ENCODE measurements around the gene MBTPS1. TPM values are rescaled to one million over a fixed set of nuclear protein-coding genes. Genes with fewer than 3 reads are reported as not detected.

Gene MBTPS1
- total RNA-seq, 1 donor from 2014 or later, result 54.5 TPM

DNA sequence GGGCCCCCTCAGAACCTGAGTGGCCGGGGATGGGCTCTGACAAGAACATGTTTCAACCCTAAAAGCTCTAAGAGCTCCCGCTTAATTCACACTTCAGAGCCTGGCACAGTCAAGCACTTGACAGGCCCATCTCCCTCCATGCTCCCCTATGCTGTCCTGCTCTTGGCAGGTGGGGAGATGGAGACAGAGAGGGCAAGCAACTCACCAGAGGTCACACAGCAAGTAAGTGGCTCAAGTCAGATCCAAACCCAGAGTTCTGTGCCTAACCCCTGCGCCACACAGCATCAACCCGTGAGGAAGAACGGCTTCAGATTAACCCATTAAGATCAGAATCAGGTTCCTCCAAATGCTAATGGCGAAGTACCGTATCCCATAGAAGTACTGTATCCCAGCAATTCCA is 112.3 kb downstream of the MBTPS1 start:
- Mint-ChIP-seq H3K36me3 (ENCODE audit: low read depth) (no peaks in the 10 kb centered on the region), H3K27me3 (ENCODE audit: insufficient read depth) (peaks cover 4% of the 10 kb centered on the region), H3K27ac (no peak overlapping the region), H3K4me3 (no peak overlapping the region), H3K4me1 (ENCODE audit: low read depth) (no peaks in the 10 kb centered on the region), H3K9me3 (no peaks in the 10 kb centered on the region)
- intact Hi-C loops (cut with micrococcal nuclease), result no loop called here
- no peak for DNase-seq (ENCODE audit: low spot score)

Other genes with a start within 250 kb of the MBTPS1 start
- gene MLYCD, start 217.8 kb downstream of the MBTPS1 start, total RNA-seq, result 5.0 and 6.1 TPM in 2 replicates
- 1.2 and 2.2 TPM in 2 replicates for gene OSGIN1, start 163.7 kb downstream of the MBTPS1 start, total RNA-seq
- gene NECAB2, start 148.7 kb downstream of the MBTPS1 start, total RNA-seq, result not detected in 2 replicates
- gene SLC38A8, start 74.1 kb downstream of the MBTPS1 start, total RNA-seq, result not detected in 2 replicates
- gene HSDL1, start 28.2 kb upstream of the MBTPS1 start, total RNA-seq, result 19.2 and 23.1 TPM in 2 replicates
- not detected in 2 replicates for gene DNAAF1, start 28.4 kb upstream of the MBTPS1 start, total RNA-seq
- 67.9 and 74.4 TPM in 2 replicates for gene TAF1C, start 70.1 kb upstream of the MBTPS1 start, total RNA-seq
- gene ADAD2, start 74.2 kb upstream of the MBTPS1 start, total RNA-seq, result not detected in 2 replicates
- not detected in 2 replicates for gene KCNG4, start 123.1 kb upstream of the MBTPS1 start, total RNA-seq
- gene WFDC1, start 177.9 kb upstream of the MBTPS1 start, total RNA-seq, result not detected in 2 replicates

Measured in activated T-helper 1 cell treated with anti-CD3 and anti-CD28 coated beads, Interleukin-12 subunit alpha, Interleukin-12 subunit beta, Interleukin-2, Interleukin-4 antibody, amounts not matched to agents 30 ng/mL and 10 ng/mL and 1 ng/mL, durations not matched to agents 14 hours and 24 hours and 36 hours (primary cell).